HG03103 (cell line): ENCODE results near the gene AK9.

Source experiments
- ATAC-seq: cut with Tn5 transposase; IDR thresholded peaks from one replicate; pipeline ENCODE4 v1.9.1; 2021; ENCODE audit warnings: low read depth; ENCODE audit not compliant: unreplicated experiment

AK9 gene

DNA sequence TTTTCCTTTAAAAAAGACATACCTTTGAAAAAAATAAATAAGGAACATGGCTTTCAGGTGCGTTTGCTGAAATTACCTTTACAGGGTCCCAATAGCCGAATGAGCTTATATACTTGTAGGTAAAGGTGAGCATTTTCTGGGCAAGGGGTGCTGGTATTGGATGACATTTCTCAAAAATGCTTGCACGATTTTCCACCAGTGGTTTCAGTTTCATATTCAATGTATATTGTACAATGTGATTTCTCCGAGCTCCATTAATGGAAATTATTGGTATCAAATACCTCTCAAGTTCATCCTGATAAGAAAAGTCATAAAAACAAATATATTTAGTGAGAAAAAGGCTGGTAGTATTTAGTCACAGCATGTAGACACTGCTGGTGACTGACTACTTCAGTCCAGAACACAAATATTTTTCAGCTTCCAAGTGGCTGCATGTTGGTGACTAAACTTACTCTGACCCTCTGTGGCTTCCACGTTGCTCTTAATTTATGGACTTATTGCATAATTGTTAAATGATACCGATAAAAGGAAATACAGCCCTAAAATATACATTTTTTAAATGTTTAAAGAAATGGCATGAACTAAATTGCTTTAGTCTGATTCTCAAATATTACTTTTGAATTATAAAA lies 175.1 kb downstream of the AK9 start:
- ATAC-seq = no peak

- no peak for ATAC-seq
Measured at GRCh38 chr6:109514946-109515345, 176.1 kb downstream of the AK9 start.

DNA sequence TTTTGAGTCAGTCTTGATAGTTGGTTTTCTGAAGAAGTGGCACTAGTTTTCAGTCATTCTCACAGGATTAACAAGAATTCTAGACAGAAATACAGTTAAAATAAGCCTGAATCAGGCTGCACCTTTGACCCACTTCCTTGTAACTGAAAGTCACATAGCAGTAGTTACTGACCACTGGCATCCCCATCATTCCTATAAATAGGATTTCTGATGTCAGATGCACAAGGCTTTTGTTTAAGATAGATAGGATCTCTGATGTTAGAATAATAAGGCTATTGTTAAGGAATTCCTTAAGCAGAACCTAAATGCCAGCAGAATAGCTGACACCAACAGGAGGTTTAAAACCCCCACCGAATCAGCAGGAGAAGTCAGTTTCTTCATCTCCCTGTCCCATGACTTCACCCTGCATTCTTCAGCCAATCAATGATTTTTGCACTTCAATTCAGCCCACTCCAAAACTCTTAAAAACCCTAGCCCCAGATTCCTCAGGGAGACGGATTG lies 177.4 kb downstream of the AK9 start:
- ATAC-seq = no peak

DNA sequence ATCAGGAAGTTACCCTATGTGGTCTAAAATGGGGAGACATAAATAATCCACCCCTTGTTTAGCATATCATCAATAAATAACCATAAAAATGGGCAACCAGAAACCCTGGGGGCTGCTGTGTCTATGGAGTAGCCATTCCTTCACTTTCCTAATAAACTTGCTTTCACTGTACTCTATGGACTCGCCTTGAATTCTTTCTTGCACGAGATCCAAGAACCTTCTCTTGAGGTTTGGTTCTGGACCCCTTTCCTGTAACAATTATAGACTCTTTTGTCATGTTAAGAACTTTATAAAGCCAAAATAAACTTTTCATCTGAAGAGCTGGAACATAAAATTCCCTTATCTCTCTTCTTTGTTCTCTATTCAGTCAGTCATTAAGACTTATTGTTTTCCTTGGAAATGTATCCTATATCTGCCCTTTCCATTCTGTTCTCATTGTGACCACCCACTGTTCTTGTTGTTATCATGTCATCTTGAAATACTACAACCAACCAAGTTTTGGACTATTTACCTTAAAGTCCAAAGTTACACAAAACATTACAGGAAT lies 178.7 kb downstream of the AK9 start:
- ATAC-seq = no peak

- ATAC-seq = no peak
Measured at GRCh38 chr6:109511832-109512231, 179.2 kb downstream of the AK9 start.

DNA sequence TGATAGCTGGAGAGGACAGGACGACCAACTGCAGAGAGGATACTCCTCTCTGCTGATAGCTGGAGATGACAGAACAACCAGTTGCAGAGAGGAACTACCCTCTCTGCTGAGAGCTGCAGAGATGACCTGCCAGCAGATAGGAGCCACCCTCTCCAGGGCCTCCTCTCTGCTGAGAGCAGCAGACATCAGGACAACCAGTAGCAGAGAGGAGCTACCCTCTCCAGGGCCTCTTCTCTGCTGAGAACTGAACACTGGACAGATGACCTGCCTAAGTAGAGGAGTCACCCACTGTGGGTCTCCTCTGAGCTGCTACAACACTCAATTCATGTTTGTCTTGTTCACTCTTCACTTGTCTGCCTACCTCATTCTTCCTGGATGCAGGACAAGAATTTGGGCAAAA lies 180.6 kb downstream of the AK9 start:
- ATAC-seq = no peak

DNA sequence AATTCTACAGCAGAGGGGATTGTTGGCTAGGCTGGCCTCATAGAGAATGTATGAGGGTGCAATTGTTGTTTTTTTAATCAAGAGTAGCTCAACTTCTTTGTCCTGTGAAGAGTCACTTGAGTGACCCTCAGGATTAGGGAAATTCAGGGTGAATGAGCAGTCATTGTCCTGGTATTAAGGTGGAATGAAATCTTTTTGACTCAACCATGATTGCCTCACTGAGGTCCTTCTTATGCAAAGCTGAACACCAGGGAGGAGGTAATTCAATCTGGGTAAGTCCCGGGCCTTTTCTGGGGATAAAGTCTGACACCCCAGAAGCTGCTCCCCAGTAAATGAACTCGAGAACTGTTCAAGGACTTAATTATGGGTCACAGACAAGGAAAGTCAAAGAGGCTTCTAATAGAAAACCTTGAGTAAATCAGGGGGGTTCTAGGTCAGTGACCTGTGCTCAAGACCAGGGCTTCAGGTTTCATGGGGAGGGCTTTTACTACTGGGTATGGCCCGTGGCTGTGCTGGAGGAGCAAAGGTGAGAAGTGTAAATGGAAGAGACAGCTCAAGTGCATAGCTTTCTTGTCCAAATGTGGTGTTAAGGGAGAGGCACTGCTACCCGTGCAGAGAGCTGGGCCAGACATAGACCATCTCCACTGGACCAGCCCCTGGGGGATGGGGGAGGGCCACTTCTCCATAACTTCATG lies 182.7 kb downstream of the AK9 start:
- no peak for ATAC-seq

DNA sequence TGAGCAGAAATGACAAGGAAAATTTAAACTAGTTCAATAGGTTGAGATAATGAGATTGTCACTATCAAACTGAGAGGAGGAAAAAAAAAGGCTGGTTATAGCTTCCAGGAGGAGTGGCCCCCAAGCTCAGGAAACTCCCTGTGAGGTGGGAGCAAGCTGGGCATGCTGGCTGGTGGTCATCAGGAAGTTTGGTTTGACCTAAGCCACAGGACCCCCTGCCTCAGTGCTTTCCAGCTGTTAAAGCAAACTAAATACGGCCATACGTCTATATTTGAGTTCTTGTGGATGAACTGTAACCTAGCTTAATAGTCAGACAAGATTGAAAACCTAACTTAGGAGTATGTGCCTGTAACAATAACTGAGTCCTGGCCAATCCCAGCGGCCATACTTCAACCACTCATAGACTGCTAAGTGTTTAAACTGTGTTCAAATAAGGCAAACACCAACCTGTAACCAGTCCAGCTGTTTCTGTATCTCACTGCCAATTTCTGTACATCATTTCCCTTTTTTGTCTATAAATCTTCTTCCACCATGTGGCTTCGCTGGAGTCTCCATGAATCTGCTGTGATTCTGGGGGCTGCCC lies 183.4 kb downstream of the AK9 start:
- ATAC-seq = no peak

DNA sequence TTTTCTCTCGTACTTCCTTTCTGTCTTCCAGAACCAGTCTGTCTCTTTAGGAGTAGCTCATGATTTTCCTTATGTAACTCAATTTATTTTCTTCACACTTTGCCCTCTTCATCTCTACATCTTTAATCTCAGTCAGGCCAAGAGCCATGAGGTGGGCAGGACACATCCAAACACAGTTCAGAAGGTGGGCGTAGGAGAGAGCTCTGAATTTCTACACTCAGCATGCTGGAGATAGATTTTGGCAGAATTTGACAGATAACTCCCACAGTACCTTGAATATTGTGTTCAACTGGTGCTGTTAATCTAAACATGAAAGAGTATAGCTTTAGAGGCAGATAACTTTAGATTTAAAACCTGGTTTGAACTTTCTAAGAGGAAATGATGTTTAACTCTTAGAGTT lies 184.2 kb downstream of the AK9 start:
- no peak for ATAC-seq

DNA sequence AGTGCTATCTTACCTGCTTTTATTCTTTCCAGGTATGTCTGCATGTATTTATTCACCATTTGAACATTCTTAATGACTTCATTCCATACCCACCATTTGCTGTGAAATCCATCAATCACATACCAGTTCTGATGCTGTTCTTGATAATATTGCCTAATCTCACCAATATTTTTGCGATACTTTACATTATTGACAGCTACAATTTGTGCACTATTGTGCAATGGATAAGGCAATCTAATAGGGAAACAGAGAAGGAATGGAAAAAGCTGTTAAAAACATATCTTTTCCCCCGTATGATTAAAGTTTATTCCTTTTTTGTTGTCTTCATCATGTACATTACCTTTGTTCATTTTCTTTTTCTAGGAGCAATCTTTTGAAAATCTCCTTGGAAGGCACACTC lies 184.7 kb downstream of the AK9 start:
- ATAC-seq = no peak

GRCh38 chr6:109503327-109504224 lies 187.4 kb downstream of the AK9 start:
- ATAC-seq = no peak

- no peak for ATAC-seq
Measured at GRCh38 chr6:109498936-109499335, 192.1 kb downstream of the AK9 start.

GRCh38 chr6:109498052-109498451 lies 192.9 kb downstream of the AK9 start:
- no peak for ATAC-seq

- no peak for ATAC-seq
Measured at GRCh38 chr6:109496036-109496772, 194.8 kb downstream of the AK9 start.

- no peak for ATAC-seq
Measured at GRCh38 chr6:109493865-109494264, 197.1 kb downstream of the AK9 start.

GRCh38 chr6:109491207-109491938 lies 199.6 kb downstream of the AK9 start:
- no peak for ATAC-seq

DNA sequence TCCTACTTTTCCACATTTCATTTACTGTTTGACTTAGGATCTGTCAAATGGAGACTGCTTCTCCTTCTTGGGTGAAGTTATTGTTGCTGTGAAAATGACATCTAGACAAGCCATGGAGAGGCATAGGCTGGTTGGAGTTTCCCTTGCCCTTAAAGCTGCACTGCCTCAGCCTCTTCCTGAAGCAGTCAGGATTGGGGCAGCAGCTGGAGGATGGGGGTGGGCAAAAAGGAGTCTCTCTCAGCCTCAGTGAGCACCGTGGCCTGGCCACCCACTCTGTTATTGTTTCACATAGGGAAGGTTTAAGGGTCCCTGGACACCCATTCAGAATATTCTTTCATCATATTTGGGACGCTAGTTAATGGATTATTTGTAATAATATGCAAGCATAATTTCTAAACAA lies 200.3 kb downstream of the AK9 start:
- no peak for ATAC-seq

DNA sequence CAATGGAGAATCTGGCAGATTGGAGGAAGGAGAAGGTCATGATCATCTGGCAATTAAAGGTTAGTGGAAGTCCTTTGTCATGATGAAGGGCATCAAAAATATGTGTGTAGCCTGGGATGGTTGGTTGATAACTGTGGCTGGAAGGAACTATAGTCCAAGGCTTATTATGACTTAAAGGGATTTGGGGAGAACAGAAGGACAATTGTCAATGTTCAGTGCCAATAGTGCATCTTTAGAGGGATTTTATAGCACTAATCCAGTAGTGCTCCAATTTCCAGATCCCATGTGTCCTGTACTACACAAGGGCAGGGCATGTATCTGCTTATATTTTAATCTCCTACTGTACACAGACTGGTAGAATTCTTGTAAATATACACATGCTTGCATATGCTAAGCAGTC lies 203.0 kb downstream of the AK9 start:
- no peak for ATAC-seq

- no peak for ATAC-seq
Measured at GRCh38 chr6:109486068-109486467, 204.9 kb downstream of the AK9 start.
